Suprapubic skin (tissue), 4 donors: ENCODE measurements around the gene CYP2R1.
"Not testable (repeated sequence)": the region's sequence is repeated elsewhere in the genome, so short reads cannot be mapped to it uniquely, and the experiment has no call there.

Experiments
- POLR2A ChIP-seq, 2 donors: fragments of 450-650 bp; IDR thresholded peaks; one replicate each; pipeline ENCODE4 v1.6.1; 2017; ENCODE audit warnings: antibody characterized with exemption in 2 of 2, mild to moderate bottlenecking in 2 of 2, moderate library complexity in 2 of 2
- POLR2AphosphoS5 ChIP-seq, 3 donors: sonication (generic); formaldehyde crosslinking; IDR thresholded peaks; one replicate each; pipeline ENCODE4 v1.6.1; 2017; ENCODE audit warnings: antibody characterized with exemption in 3 of 3
- TF ChIP-seq, protein P1 (sequence below), 2 donors: fragments of 200-600 bp in 1 of 2; fragments of 450-650 bp in 1 of 2; sonication (generic) in 1 of 2; IDR thresholded peaks; one replicate each; pipeline ENCODE4 v1.5.1; 2016 to 2019; ENCODE audit warnings: antibody characterized with exemption in 2 of 2, mild to moderate bottlenecking in 1 of 2, moderate library complexity in 1 of 2

DNA sequence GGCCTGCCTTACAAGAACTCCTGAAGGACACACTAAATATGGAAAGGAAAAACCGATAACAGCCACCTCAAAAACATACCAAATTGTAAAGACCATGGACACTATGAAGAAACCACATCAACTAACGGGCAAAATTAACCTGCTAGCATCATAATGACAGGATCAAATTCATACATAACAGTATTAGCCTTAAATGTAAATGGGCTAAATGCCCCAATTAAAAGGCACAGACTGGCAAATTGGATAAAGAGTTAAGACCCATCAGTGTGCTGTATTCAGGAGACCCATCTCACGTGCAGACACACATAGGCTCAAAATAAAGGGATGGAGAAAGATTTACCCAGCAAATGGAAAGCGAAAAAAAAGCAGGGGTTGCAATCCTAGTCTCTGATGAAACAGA, 28.3 kb downstream of the CYP2R1 start:
- TF ChIP-seq, protein P1, sequence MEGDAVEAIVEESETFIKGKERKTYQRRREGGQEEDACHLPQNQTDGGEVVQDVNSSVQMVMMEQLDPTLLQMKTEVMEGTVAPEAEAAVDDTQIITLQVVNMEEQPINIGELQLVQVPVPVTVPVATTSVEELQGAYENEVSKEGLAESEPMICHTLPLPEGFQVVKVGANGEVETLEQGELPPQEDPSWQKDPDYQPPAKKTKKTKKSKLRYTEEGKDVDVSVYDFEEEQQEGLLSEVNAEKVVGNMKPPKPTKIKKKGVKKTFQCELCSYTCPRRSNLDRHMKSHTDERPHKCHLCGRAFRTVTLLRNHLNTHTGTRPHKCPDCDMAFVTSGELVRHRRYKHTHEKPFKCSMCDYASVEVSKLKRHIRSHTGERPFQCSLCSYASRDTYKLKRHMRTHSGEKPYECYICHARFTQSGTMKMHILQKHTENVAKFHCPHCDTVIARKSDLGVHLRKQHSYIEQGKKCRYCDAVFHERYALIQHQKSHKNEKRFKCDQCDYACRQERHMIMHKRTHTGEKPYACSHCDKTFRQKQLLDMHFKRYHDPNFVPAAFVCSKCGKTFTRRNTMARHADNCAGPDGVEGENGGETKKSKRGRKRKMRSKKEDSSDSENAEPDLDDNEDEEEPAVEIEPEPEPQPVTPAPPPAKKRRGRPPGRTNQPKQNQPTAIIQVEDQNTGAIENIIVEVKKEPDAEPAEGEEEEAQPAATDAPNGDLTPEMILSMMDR (IDR thresholded peaks at IDR 0.05) = not testable (repeated sequence)
- TF ChIP-seq POLR2A, POLR2AphosphoS5 (IDR thresholded peaks at IDR 0.05): not testable (repeated sequence)
